ENCODE data around the gene HELLS.
"Not testable (repeated sequence)": the region's sequence is repeated elsewhere in the genome, so short reads cannot be mapped to it uniquely, and the experiment has no call there.

The HELLS gene

DNA sequence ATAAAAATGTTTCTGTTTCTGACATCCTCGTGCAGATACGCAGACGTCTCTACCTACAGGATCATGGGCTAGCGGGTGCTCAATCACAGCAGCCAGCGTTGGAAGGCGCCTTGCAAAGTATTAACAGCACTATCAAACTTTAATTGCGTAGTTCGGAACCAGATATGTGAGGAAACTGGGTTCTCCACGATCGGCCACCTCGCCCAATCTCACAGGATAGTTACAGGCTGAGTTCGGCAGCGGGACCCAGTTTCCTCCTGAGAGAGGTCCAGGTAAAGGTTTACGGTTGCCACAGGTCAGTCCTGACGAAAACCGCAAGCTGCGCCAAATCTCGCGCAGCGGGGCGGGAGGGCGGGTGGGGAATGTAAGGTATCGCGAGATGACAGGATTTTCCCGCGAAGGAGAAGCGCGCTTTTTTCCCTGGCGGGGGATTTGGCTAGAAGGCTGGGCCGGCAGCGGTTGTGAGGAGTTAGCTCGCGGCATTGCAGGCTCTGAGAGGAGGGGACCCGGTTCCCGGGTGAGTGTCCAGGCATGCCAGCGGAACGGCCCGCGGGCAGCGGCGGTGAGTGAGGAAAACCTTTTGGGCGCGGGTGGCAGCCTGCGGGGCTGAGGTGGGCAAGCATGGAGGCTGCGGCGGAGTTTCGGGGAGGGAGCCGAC is at the start of gene HELLS:
Gene HELLS (plus strand): TSS at position 398 of the 658 bp plus-strand sequence. CDS start 134 bp downstream, at position 532.
- peak; percentile 76 for DNase-seq

DNA sequence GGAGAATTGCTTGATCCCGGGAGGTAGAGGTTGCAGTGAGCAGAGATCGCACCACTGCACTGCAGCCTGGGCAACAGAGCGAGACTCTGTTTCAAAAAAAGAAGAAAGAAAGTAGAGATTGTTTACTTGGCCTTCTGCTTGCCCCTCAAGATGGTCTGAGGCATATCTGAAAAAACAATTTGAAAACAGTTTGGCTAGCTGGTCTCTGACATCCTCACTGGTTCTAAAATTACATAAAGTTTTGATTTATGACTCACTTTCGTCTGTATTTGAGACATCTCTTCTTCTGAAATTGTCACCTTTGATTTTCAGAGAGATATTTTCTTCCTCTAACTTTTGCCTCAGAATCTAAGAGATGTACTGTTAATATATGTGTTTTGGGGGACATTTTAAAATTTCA is 49.6 kb upstream of the HELLS start:
- DNase-seq: no peak

DNA sequence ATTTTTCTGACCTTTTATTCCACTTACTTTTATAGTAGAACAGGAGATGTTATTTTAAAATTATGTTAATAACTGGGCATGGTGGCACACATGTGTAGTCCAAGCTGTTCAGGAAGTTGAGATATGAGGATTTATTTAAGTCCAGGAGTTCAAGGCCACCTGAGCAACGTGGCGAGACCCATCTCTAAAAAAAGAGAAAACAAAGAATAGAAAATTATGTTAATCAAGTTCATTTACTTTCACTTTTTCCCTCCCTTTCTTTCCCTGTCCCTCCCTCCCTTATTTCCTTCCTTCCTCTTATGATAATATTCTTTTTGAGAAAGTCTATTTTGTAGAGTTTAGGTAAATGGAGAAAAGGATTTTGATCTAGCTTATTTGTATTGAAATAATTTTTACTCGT is 48.9 kb upstream of the HELLS start:
- DNase-seq: no peak

DNA sequence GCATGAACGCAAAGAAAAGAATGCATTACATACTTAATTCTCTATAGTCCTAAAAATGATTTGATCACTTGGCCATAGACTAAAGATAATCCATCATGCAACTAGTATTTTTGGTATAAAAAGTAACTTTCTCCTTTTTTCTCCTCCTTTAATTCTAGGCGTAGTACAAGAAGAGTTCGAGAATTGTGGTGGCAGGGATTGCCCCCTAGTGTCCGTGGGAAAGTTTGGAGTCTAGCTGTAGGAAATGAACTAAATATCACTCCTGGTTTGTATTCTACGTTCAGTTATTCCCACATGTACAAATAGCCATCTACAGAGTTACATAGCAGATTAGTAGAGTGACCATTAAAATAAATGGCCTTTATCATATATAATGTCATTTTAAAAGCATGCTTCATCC is 45.5 kb upstream of the HELLS start:
- no peak for DNase-seq

DNA sequence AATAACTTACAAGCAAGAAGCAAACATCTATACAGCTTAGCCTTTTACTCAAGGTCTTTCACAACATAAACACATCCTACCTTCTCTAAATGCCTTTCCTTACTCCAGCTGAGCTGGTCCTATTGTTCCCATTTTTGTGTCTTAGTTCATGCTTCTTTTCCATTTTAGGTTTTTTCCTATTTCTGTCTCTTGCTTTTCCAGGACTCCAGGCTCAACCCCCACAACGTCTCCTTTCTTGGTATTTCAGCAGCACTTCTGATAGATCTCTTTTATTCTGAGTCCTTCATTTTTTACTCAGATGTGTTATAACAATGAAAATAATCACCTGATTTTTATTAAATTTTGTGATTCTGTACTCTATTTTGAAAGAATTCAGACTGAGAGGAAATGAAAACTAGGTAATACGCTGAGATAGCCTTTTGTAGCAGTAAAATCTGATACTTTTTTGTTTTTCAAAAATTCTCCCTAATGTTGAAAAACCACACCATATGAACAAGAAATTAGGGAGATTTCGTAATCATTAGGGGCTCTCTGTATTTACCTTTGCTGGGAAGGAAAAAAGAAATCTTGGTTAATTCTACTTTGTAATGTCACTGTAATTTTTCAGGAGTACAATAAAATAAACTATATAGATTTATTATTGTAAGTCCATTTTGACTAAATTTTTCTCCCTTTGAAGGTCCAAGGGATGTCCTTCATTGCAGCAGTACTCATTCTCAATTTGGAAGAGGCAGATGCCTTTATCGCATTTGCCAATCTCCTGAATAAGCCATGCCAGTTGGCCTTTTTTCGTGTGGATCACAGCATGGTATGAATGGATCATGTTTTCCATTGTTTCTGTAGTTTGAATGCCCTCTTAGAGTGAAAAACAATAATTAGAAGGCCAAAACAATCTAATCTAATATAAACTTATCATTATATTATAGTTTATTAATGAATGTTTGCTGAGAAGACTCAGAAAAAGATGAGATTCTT is 24.0 kb upstream of the HELLS start:
- DNase-seq: no peak

DNA sequence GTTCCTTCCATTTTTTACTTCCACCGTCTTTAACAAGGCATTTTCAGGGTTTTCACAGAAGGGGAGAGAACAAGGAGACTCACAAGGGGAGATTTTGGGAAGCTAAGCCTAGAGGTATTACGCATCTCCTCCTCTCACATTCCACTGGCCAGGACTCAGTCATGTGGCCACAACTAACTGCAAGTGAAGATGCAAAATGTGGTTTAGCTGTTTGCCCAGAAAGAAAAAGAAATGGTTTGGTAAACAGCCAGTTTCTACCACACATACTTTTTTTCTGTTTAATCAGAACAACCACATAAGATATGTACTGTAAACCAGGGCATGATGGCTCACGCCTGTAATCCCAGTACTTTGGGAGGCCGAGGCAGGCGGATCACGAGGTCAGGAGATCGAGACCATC is 21.4 kb upstream of the HELLS start:
- no peak for DNase-seq

DNA sequence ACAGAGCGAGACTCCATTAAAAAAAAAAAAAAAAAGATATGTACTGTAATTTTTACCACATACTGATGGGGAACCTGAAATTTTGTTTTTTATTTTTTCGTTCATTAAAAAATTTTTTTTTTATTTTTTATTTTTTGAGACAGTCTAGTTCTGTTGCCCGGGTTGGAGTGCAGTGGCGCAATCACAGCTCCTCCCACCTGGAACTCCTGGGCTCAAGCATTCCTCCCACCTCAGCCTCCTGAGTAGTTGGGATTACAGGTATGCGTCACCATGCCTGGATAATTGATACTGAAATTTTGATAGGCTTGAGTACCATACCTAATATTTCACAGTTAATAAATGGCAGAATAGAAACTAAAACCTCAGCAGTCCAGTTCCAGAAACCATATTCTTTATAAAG is 20.9 kb upstream of the HELLS start:
- DNase-seq: no peak

DNA sequence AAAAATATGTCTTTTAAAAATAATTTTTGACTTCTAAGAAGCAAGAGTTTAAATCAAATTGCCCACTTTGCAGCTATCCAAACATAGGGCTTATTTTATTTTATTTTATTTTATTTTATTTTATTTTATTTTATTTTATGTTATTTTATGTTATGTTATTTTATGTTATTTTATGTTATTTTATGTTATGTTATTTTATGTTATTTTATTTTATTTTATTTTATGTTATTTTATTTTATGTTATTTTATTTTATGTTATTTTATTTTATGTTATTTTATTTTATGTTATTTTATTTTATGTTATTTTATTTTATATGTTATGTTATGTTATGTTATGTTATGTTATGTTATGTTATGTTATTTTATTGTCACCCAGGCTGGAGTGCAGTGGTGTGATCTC is 14.0 kb upstream of the HELLS start:
- DNase-seq: not testable (repeated sequence)

DNA sequence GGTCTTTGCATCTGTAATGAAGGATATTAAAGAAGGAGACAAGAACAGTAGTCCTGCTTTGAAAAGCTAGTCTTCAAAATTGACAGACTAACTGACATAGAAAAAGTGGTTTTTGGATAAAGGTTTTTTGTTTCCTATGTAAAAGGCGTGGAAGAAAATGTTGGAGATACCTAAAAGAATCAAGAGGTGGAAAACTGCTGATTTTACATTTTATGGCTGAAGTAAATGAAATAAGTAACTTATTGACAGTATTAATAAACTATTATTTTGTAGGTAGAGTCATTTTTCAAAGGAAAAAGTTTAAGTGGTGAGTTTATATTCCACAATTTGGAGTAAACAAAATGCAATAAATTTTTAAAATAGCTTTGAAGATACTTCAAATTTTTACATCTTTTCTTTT is 12.6 kb upstream of the HELLS start:
- no peak for DNase-seq

DNA sequence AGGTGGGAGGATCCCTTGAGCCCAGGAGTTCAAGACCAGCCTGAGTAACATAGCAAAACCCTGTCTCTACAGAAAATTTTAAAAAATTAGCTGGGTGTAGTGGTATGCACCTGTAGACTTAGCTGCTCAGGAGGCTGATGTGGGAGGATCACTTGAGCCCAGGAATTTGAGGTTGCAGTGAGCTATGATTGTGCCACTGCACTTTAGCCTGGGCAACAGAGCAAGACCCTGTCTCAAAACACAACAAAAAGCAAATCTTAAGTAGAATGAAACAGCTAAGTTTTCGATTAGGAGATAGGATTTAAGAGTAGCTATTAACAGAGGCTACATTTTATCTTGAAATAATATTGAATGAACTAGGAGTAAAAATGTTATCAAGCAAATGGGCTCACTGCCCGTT is 3.3 kb upstream of the HELLS start:
- DNase-seq: not testable (repeated sequence)

DNA sequence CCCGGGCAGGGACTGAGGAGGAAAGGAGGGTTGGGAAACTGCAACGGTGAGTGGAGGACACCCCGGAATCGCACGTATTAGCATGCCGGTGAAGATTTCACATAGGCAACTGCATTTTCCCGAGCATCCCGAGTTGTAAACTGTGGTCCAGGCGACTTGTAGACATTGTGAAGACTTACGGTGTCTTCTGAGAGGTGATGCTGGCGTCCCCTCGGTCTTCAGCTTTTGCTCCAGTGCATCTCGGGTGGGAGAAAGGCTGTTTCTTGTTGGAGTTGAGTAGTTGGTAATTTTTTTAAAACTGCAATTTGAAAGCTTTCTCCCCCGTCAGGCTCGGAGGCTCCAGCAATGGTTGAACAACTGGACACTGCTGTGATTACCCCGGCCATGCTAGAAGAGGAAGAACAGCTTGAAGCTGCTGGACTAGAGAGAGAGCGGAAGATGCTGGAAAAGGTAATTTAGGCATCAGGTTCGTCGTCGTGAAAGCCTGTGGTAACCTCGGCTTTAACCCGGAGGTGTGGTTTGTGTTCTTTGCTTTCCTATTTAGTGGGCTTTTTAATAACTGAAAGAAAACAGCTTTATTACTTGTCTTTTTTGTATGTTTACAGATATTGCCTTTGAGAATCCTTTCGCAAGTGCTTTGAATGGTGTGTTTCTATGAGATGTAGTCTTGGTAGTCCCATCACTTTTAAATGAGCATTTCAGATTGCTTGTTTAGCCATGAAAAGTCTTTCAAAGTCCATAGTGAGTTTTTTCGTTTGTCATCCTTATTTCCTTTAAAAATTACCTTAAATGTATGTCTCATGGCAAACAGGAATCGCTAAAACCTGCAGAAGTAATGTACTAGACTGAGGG is 687 bp downstream of the HELLS start:
- DNase-seq: peak; percentile 3

DNA sequence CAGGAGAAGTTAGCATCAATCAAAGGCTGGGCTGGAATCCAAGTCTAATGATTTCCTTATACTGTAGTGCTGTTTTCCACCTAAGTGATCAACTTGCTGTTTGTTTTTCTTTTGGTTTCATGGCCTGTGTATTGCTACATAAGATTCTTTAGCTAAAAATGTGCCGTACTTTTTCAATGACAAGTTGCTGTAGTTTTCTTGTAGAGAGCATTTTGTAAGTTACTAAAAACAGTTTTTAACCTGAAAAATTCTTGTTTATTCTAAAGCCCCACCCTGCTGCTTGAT is 1.3 kb downstream of the HELLS start:
- DNase-seq: no peak

DNA sequence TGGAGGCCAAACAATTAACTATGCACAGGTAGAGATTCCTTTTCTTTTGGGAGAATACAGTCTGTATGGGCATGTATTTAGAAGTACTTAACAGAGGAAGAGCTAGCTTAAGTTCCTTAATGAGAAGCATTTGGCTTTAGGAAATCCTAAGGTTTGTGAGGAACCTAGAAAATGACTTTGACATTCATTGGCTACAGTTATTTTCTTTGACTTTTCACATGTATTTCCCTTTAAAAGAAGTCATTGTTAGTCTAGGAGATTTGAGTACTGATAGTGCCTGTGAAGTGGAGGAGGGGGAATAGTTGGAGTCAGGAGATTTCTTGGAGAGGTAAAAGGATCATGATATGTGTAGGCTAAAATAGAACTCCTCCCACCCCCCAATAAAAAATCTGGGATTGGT is 3.6 kb downstream of the HELLS start:
- DNase-seq: no peak

DNA sequence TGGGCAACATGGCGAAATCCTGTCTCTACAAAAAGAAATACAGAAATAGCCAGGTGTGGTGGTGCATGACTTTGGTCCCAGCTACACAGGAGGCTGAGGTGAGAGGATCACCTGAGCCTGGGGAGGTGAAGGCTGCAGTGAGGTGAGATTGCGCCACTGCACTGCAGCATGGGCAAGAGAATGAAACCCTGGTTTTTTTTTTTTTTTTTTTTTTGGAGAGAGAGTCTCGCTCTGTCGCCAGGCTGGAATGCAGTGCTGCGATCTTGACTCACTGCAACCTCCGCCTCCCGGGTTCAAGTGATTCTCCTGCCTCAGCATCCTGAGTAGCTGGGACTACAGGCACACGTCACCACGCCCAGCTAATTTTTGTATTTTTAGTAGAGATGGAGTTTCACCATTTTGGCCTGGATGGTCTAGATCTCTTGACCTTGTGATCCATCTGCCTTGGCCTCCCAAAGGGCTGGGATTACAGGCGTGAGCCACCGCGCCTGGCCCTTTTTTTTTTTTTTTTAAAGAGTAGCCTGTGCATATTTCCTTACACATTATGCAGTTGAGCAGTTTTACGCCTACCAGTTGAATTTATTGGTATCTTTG is 22.2 kb downstream of the HELLS start:
- DNase-seq: not testable (repeated sequence)

DNA sequence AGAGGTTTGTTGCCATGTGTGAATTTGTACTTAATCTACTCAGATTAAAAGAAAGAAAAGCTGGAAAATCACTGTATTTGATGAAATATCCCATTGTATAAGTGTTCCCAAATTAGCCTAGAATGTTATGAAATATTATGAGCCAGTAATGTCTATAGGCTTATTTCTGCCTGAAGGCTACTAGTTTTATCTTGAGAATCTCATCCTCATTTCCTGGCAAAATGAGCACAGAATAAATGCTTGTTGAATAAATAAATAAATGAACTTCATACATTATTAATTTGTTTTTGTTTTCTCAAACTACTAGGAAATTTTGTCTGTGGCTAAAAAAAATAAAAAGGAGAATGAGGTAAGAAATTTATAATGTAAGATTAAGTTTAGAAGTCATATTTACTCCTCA is 25.5 kb downstream of the HELLS start:
- DNase-seq: no peak

DNA sequence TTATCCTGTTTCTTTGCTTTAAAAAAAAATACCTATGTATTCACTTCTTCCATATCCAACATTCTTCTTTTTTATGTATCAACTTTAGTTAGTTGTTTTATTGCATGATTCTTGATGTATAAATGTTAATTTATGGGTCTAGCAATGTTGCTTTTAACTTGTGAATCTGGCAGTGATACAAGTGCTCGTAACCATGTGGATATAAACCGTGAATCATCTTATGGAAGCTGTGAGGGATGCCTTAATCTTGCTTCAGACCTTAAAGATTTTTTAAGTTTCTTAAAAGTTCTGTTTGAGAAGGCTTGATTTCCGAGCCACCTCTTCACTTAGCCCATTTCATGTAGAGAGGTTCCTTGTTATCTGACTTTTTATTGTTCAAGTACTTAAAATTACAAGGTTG is 25.9 kb downstream of the HELLS start:
- DNase-seq: no peak

DNA sequence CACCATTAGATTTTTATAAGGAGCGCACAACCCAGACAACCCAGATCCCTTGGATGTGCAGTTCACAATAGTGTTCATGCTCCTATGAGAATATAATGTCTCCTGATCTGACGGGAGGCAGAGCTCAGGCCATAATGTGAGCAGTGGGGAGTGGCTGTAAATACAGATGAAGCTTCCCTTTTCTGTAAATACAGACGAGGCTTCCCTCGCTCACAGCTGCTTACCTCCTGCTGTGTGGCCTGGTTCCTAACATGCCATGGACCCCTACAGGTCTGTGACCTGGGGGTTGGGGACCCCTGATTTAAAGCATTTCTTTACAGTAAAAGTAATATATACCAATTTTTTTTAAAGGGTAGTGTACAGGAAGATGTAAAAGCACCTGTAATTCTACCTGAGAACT is 33.2 kb downstream of the HELLS start:
- DNase-seq: no peak

DNA sequence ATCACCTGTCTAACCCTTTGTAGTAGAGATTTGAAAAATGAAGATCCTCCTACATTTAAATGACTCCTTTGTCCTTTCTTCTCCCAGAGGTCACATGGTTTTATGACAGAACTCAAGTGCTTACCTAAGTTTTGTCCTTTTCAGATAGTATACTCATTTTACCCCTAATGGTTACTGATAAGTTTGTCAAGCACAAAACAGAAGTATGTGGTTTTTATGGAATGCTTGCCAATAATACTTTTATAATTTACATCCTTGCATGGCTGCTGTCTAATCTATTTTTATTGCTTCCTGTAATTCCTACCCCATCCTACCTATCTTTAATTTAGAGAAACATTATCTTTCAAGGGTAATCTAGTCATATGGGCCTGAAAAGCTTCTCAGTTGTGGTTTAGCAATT is 37.5 kb downstream of the HELLS start:
- no peak for DNase-seq

DNA sequence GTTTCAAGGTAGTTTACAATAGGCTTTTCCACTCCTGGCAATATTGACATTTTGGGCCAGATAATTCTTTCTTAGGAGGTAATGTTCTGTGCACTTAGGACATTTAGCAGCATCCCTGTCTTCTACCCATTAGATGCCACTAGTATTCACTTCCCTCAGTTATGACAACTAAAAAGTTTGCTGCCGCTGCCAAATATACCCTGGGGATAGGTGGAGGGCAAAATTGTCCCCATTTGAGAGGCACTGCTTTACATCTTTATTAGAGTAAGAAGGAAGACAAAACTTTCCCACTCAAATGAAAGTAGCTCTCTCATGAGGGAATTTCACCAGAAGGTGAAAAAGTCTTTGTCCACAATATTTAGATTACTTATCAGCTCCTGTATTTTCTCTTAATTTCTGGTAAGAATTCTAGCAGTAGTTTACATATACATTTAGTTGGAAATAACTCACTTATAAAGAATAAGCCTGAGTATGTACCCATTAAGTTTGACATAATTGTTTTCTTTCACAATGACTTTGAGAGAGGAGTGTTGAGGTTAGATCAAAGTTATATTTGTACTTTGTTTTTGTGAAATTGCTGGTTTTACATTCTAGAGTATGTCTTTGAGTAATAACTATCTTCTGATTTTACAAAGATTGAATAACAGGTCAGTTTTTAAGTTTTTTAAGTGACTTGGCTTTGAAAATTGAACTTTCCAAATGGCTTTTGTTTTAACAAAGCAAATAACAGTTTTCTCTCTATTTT is 46.0 kb downstream of the HELLS start:
- no peak for DNase-seq

DNA sequence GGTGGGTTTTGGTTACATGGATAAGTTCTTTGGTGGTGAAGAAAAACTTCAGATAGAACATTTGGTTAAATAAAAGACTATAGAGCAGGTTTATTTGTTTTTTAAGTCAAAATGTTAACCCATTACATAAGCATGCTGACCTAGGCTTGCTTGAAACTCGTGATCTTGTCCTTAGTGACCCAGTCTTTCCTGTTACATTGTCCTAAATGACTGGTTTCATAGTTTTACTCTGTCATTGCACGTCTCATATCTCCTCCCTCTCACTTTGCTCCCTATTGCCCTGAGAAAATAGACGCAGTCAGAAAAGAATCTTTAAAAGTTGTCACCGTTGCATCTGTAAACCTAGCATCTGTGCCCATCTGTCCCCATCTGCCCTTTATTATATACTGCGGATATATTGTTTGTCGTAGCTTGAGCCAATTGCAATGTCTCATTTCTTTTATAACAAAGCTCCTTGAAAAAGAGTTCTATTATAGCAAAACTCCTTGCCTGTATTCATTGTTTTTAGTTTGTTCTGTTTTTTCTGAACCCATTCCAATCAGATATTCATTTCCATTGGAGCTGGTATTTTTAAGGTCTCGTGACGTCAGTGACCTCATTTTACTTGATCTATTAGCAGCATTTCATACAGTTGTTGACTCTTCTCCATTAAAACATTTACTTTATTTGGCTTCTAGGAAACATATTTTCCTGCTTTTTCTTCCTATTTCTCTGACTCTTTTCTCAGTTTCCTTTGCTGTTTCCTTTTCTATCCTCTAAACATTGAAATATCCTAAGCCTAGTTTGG is 57.3 kb downstream of the HELLS start:
- no peak for DNase-seq

DNA sequence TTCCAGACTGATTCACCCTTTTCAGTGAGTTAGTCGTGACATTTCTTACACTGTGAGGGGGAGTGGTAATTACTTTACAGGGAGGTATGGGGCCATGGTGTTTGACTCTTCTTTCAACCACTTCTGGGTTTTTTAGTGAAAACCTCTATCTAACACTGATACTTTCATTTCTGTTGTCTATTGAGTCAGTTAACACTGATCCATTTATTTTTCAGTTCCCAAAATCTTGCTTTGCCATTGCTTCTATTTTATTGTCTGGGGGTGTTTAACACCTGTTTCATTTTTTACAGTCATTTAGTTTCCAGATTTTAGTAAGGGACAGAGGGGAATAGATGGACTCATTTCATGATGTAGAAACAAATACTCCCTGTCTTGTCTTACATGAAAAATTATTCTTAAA is 61.5 kb downstream of the HELLS start:
- no peak for DNase-seq

DNA sequence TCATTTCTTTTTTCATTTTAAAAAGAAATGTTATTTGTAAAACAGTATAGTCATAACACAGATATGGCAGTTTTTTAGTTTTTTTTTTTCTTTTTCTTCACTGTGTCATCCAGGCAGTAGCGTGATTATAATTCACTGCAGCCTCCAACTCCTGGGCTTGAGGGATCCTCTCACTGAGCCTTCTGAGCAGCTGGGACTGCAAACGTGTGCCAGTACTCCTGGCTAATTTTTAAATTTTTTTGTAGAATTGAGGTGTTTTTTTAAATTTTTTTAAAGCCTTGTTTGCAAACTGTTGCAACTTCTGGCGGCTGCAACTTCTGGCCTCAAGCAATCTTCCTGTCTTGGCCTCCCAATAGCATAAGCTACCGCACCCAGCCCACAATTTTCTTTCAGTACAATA is 63.0 kb downstream of the HELLS start:
- DNase-seq: no peak
